ENCODE data around the gene CNPY3. TPM values are rescaled to one million over a fixed set of nuclear protein-coding genes. Genes with fewer than 3 reads are reported as not detected.
"Not testable (repeated sequence)": the region's sequence is repeated elsewhere in the genome, so short reads cannot be mapped to it uniquely, and the experiment has no call there.

The CNPY3 gene
- total RNA-seq, 4 donors from 2014 or later: 10.3 to 24.4 (median 21.0) TPM

DNA sequence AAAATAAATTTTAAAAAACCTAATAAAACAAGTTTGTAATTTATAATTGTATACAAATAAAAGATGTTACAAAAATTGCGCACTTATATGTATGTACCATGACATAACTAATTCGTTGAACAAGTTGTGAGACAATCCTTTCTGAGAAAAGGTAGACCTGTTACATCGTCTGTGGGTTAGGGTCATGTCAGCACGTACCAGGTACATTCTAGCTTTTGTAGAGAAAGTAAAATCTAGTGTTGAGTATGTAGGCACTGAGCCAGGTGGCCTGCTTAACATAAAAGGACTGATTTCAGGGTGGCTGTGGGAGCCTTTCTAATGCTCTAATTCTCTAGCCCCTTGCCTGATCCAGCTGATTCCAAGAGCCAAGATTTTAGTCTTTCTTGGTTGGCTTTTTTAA lies 39.5 kb upstream of the CNPY3 start:
- in situ Hi-C loops (cut with MboI; ENCODE audit: low pct_ligation_motif_present in 1 of 4, low pct_unique_long_range_greater_than_20kb in 1 of 4, low sequenced_read_pairs in 3 of 4) (loop anchor here in 1 of 4 donors (25.0 kb wide), 1 partner anchor 153 kb away; the partner anchor contains the start of gene TBCC), intact Hi-C loops (cut with DNase I; ENCODE audit: low total_unique reads) (no loop called here)
- Histone ChIP-seq H3K4me1 (peaks cover 7 to 16% (median 8%) of the 10 kb centered on the region in 4 donors), H3K27me3 (no peaks in the 10 kb centered on the region), H3K9me3 (no peaks in the 10 kb centered on the region), H3K36me3 (peaks cover 0 to 14% (median 7%) of the 10 kb centered on the region in 4 donors), H3K4me3 (peak overlapping the region in 3 of 4 donors; percentile 69 to 86 (median 85)), H3K27ac (peak overlapping the region; percentile 93 to 96 (median 93))
- 52% methylated on average over 4 of the region's 4 CpGs for WGBS, 2 donors (ENCODE audit: low coverage in 1 of 2)
- TF ChIP-seq, protein P1, sequence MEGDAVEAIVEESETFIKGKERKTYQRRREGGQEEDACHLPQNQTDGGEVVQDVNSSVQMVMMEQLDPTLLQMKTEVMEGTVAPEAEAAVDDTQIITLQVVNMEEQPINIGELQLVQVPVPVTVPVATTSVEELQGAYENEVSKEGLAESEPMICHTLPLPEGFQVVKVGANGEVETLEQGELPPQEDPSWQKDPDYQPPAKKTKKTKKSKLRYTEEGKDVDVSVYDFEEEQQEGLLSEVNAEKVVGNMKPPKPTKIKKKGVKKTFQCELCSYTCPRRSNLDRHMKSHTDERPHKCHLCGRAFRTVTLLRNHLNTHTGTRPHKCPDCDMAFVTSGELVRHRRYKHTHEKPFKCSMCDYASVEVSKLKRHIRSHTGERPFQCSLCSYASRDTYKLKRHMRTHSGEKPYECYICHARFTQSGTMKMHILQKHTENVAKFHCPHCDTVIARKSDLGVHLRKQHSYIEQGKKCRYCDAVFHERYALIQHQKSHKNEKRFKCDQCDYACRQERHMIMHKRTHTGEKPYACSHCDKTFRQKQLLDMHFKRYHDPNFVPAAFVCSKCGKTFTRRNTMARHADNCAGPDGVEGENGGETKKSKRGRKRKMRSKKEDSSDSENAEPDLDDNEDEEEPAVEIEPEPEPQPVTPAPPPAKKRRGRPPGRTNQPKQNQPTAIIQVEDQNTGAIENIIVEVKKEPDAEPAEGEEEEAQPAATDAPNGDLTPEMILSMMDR (IDR thresholded peaks at IDR 0.05): no peak
- TF ChIP-seq POLR2AphosphoS5 (IDR thresholded peaks at IDR 0.05): no peak
- TF ChIP-seq EP300 (IDR thresholded peaks at IDR 0.05; ENCODE audit: low read depth): no peak
- TF ChIP-seq POLR2A (IDR thresholded peaks at IDR 0.05): no peak
- no peak for DNase-seq

DNA sequence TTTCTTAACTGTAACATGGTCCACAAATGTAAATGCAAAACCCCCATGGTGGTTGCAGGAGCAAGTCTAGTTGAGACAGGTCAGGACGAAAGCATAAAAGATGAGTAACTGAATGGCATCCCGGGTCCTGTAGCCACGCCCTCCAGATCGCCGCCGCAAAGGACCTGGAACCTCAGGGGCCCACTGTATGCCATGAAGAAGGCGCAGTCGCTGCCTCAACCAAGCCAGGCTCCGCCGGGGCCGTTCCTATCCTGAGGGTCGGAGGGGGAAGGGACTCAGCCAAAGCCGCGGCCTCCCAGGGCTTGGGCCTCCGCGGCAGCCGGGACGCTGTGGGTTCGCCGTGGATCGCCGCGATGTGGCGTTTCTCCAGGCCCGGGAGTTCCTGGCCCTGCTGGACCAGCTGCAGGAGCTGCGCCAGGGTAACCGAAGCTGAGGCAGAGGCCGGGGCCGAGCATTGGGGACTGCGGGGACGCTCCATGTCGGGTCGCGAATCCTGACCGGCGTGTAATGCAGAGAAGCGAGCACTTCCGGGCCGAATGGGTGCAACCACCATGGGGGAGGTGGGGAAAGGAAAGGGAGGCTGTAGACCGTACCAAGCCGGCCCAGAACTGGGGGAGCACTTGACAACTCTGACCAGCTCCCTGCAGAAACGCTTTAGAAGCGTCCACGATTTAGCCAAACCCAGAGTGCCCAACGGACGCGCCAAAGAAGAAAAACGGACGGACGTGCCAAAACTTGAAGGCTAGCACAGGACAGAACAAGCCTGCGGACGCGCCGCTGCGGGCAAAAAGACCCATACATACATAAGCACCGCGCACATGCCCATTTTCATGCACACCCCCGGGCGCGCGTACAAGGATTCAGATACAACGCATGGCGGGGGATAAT lies 38.7 kb upstream of the CNPY3 start:
- TF ChIP-seq EP300 (IDR thresholded peaks at IDR 0.05; ENCODE audit: low read depth): no peak
- TF ChIP-seq POLR2A (IDR thresholded peaks at IDR 0.05): peak; percentile 94
- TF ChIP-seq POLR2AphosphoS5 (IDR thresholded peaks at IDR 0.05): peak; percentile 68 to 95 (median 93)
- H3K27me3 ChIP-seq: no peaks in the 10 kb centered on the region
- peak; percentile 95 for DNase-seq
- peaks cover 7 to 16% (median 8%) of the 10 kb centered on the region in 4 donors for H3K4me1 ChIP-seq
- in situ Hi-C loops (cut with MboI; ENCODE audit: low pct_ligation_motif_present in 1 of 4, low pct_unique_long_range_greater_than_20kb in 1 of 4, low sequenced_read_pairs in 3 of 4): loop anchor here in 1 of 4 donors (25.0 kb wide), 1 partner anchor 153 kb away; the partner anchor contains the start of gene TBCC
- H3K27ac ChIP-seq: peak overlapping the region; percentile 93 to 96 (median 93)
- H3K4me3 ChIP-seq: peak overlapping the region; percentile 65 to 86 (median 77)
- H3K9me3 ChIP-seq: no peaks in the 10 kb centered on the region
- intact Hi-C loops (cut with DNase I; ENCODE audit: low total_unique reads): no loop called here
- peaks cover 0 to 7% (median 3%) of the 10 kb centered on the region in 4 donors for H3K36me3 ChIP-seq
- WGBS, 2 donors (ENCODE audit: low coverage in 1 of 2): 0% methylated on average over 3 to 62 of the region's 63 CpGs

GRCh38 chr6:42891199-42891722 lies 38.0 kb upstream of the CNPY3 start:
- in situ Hi-C loops (cut with MboI; ENCODE audit: low pct_ligation_motif_present in 1 of 4, low pct_unique_long_range_greater_than_20kb in 1 of 4, low sequenced_read_pairs in 3 of 4) (loop anchor here in 1 of 4 donors (25.0 kb wide), 1 partner anchor 154 kb away; the partner anchor contains the start of gene TBCC), intact Hi-C loops (cut with DNase I; ENCODE audit: low total_unique reads) (no loop called here)
- TF ChIP-seq EP300 (IDR thresholded peaks at IDR 0.05; ENCODE audit: low read depth) (no peak), POLR2A (IDR thresholded peaks at IDR 0.05) (no peak), POLR2AphosphoS5 (IDR thresholded peaks at IDR 0.05) (no peak)
- TF ChIP-seq, protein P1 (IDR thresholded peaks at IDR 0.05): no peak
- WGBS, 2 donors (ENCODE audit: low coverage in 1 of 2): 35 to 38% methylated on average over 2 to 17 of the region's 17 CpGs
- Histone ChIP-seq H3K9me3 (no peaks in the 10 kb centered on the region), H3K27me3 (no peaks in the 10 kb centered on the region), H3K36me3 (no peaks in the 10 kb centered on the region), H3K4me3 (peak overlapping the region; percentile 65 to 86 (median 77)), H3K4me1 (peaks cover 7 to 16% (median 8%) of the 10 kb centered on the region in 4 donors), H3K27ac (peak overlapping the region; percentile 93 to 96 (median 93))
- DNase-seq: no peak

- H3K27me3 ChIP-seq; intact Hi-C loops (cut with DNase I; ENCODE audit: low total_unique reads); H3K36me3 ChIP-seq; DNase-seq; H3K27ac ChIP-seq; H3K4me3 ChIP-seq; H3K9me3 ChIP-seq: not testable (repeated sequence)
- peak; percentile 12 for TF ChIP-seq POLR2A (IDR thresholded peaks at IDR 0.05)
- H3K4me1 ChIP-seq: peaks cover 7 to 23% (median 8%) of the 10 kb centered on the region in 4 donors
- WGBS, 2 donors (ENCODE audit: low coverage in 1 of 2): 53 to 62% methylated on average over 2 to 19 of the region's 19 CpGs
- in situ Hi-C loops (cut with MboI; ENCODE audit: low pct_ligation_motif_present in 1 of 4, low pct_unique_long_range_greater_than_20kb in 1 of 4, low sequenced_read_pairs in 3 of 4): loop anchor here in 1 of 4 donors (25.0 kb wide), 1 partner anchor 157 kb away; the partner anchor contains the start of gene TBCC
These were observed 35.0 kb upstream of the CNPY3 start for GRCh38 chr6:42894041-42894828.

Data from transverse colon (tissue), 4 donors.